ENCODE data around the gene GALNT14. TPM values are rescaled to one million over a fixed set of nuclear protein-coding genes. Genes with fewer than 3 reads are reported as not detected.

Gene GALNT14
- total RNA-seq, 4 donors from 2014 or later = 1.00 TPM; not detected in 3

DNA sequence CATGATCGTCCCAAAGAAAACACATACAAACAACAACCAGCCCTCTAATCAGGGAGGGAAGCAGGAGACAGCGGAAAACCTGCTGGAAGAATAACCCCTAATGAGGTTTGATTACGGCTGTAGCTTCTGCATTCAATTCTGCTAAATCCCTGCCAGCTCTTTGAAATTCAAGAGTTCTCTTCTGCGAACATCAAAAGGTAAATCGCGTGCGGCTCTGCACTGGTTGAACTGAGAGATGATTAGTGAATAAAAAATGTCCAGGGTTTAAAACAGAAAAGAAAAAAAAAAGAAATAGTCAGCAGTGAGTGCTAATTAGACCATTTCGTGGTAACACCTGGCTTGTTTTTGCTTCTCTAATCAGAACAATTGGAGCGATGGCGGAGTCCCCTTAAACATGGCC is 178.0 kb downstream of the GALNT14 start:
- Histone ChIP-seq H3K27me3 (peaks cover 3% of the 10 kb centered on the region), H3K27ac (no peak overlapping the region), H3K4me3 (no peak overlapping the region), H3K36me3 (no peaks in the 10 kb centered on the region), H3K4me1 (peaks cover 0 to 11% (median 3%) of the 10 kb centered on the region in 4 donors), H3K9me3 (no peaks in the 10 kb centered on the region)
- TF ChIP-seq EP300 (IDR thresholded peaks at IDR 0.05; ENCODE audit: low read depth) (no peak), POLR2AphosphoS5 (IDR thresholded peaks at IDR 0.05) (no peak), POLR2A (IDR thresholded peaks at IDR 0.05) (no peak)
- TF ChIP-seq, protein P1, sequence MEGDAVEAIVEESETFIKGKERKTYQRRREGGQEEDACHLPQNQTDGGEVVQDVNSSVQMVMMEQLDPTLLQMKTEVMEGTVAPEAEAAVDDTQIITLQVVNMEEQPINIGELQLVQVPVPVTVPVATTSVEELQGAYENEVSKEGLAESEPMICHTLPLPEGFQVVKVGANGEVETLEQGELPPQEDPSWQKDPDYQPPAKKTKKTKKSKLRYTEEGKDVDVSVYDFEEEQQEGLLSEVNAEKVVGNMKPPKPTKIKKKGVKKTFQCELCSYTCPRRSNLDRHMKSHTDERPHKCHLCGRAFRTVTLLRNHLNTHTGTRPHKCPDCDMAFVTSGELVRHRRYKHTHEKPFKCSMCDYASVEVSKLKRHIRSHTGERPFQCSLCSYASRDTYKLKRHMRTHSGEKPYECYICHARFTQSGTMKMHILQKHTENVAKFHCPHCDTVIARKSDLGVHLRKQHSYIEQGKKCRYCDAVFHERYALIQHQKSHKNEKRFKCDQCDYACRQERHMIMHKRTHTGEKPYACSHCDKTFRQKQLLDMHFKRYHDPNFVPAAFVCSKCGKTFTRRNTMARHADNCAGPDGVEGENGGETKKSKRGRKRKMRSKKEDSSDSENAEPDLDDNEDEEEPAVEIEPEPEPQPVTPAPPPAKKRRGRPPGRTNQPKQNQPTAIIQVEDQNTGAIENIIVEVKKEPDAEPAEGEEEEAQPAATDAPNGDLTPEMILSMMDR (IDR thresholded peaks at IDR 0.05) = no peak
- no peak for DNase-seq
- in situ Hi-C loops (cut with MboI; ENCODE audit: low pct_ligation_motif_present in 1 of 4, low pct_unique_long_range_greater_than_20kb in 1 of 4, low sequenced_read_pairs in 3 of 4) = no loop called here
- intact Hi-C loops (cut with DNase I; ENCODE audit: low total_unique reads) = no loop called here
- 90 to 91% methylated on average over 8 to 10 of the region's 10 CpGs for WGBS, 2 donors (ENCODE audit: low coverage in 1 of 2)

DNA sequence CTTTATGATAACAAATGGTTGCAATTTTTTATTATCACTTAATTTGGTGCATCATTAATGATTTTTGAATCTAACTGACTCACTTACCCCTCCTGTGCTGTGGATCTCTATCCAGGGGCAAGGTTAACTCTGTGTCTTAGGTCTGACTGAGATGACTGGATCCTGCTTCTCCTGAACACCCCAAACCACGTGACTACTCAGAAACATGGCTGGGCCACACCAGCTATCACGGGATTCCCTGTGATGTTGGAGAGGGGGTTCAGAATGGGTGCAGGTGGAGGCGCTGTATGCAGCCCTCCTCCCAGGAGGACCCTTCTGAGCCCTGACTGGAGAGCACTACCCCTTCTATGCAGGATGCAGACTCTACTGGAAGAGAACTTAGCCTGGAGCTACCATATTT is 178.6 kb downstream of the GALNT14 start:
- TF ChIP-seq, protein P1 (IDR thresholded peaks at IDR 0.05) = no peak
- TF ChIP-seq EP300 (IDR thresholded peaks at IDR 0.05; ENCODE audit: low read depth) (no peak), POLR2A (IDR thresholded peaks at IDR 0.05) (no peak), POLR2AphosphoS5 (IDR thresholded peaks at IDR 0.05) (no peak)
- intact Hi-C loops (cut with DNase I; ENCODE audit: low total_unique reads) (no loop called here), in situ Hi-C loops (cut with MboI; ENCODE audit: low pct_ligation_motif_present in 1 of 4, low pct_unique_long_range_greater_than_20kb in 1 of 4, low sequenced_read_pairs in 3 of 4) (no loop called here)
- no peak overlapping the region for H3K27ac ChIP-seq
- H3K9me3 ChIP-seq = no peaks in the 10 kb centered on the region
- WGBS, 2 donors (ENCODE audit: low coverage in 1 of 2) = 90% methylated on average over 3 of the region's 3 CpGs; no CpG with 5 or more reads in 1 of the 2 donors
- peaks cover 3% of the 10 kb centered on the region for H3K27me3 ChIP-seq
- H3K36me3 ChIP-seq = no peaks in the 10 kb centered on the region
- DNase-seq = no peak
- H3K4me3 ChIP-seq = no peak overlapping the region
- peaks cover 0 to 11% (median 3%) of the 10 kb centered on the region in 4 donors for H3K4me1 ChIP-seq

DNA sequence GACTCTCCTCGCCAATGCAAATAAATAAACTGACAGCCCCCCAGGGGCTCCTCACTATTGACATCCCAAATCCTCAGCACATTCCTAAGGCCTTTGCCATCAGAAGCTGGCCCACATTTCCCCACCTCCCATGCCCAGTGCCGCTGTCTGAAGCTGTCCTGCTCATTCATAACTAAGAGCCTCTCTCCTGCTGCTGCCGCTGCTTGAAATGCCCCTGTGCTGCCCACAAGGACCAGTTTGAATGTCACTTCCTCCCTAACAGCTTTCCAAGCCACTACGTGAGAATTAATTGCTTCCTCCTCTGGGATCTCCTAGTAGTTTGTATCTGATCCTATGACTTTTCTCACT is 179.3 kb downstream of the GALNT14 start:
- H3K4me3 ChIP-seq = no peak overlapping the region
- H3K36me3 ChIP-seq = no peaks in the 10 kb centered on the region
- H3K4me1 ChIP-seq = peaks cover 0 to 11% (median 3%) of the 10 kb centered on the region in 4 donors
- 35 to 54% methylated on average over 4 of the region's 4 CpGs for WGBS, 2 donors (ENCODE audit: low coverage in 1 of 2)
- no peaks in the 10 kb centered on the region for H3K9me3 ChIP-seq
- no peak for DNase-seq
- in situ Hi-C loops (cut with MboI; ENCODE audit: low pct_ligation_motif_present in 1 of 4, low pct_unique_long_range_greater_than_20kb in 1 of 4, low sequenced_read_pairs in 3 of 4) (no loop called here), intact Hi-C loops (cut with DNase I; ENCODE audit: low total_unique reads) (no loop called here)
- H3K27me3 ChIP-seq = peaks cover 3% of the 10 kb centered on the region
- TF ChIP-seq POLR2A (IDR thresholded peaks at IDR 0.05) (no peak), EP300 (IDR thresholded peaks at IDR 0.05; ENCODE audit: low read depth) (no peak), POLR2AphosphoS5 (IDR thresholded peaks at IDR 0.05) (no peak)
- TF ChIP-seq, protein P1 (IDR thresholded peaks at IDR 0.05) = no peak
- no peak overlapping the region for H3K27ac ChIP-seq

DNA sequence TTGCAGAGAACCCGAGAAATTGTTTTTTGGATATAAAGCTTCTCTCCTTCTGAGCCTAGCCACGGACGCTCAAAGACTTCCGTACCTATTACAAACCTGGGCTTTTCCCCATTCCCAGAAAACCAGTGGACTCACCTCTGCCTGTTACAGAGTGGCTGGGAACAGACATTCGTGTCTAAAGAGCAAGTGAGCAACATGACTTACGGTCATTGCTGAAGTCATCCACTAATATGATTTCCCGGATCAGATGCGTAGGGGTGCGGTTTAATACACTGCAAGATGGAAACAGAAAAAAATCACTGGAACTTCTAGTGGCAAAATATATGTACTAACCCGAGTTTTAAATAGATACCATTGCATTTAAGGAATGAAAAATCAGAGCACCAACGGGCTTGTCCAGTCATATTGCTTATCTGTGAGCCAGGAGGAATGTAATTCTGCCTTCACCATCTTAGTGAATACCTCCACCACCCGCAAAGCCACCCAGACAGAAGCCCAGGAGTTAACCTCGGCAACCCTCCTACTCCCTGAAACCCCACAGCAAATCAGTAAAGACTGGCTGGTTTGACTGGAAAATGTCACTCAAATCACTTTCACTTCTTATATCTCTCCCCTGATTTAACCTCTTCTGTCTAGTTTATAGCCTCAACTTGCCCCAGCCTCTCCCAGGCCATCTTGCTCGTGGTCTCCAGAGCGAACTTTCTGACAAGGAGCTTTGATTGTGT is 179.9 kb downstream of the GALNT14 start:
- H3K9me3 ChIP-seq = no peaks in the 10 kb centered on the region
- TF ChIP-seq, protein P1 (IDR thresholded peaks at IDR 0.05) = no peak
- TF ChIP-seq EP300 (IDR thresholded peaks at IDR 0.05; ENCODE audit: low read depth) (no peak), POLR2AphosphoS5 (IDR thresholded peaks at IDR 0.05) (no peak)
- no peaks in the 10 kb centered on the region for H3K36me3 ChIP-seq
- H3K4me3 ChIP-seq = no peak overlapping the region
- intact Hi-C loops (cut with DNase I; ENCODE audit: low total_unique reads) (no loop called here), in situ Hi-C loops (cut with MboI; ENCODE audit: low pct_ligation_motif_present in 1 of 4, low pct_unique_long_range_greater_than_20kb in 1 of 4, low sequenced_read_pairs in 3 of 4) (no loop called here)
- WGBS, 2 donors (ENCODE audit: low coverage in 1 of 2) = 73 to 80% methylated on average over 3 to 15 of the region's 15 CpGs
- H3K27ac ChIP-seq = no peak overlapping the region
- H3K27me3 ChIP-seq = peaks cover 3% of the 10 kb centered on the region
- H3K4me1 ChIP-seq = peaks cover 0 to 11% (median 3%) of the 10 kb centered on the region in 4 donors
- no peak for DNase-seq

All from transverse colon (tissue), 4 donors.